HCT116 (cell line): Measurements from ENCODE around the gene PRSS16. TPM values are rescaled to one million over a fixed set of nuclear protein-coding genes. Genes with fewer than 3 reads are reported as not detected.
A peak's percentile ranks its signal among the peaks of the same experiment; 100 is the strongest.

ENCODE experiments used
- ATAC-seq: fragments of 200-7000 bp; cut with Tn5 transposase; 2 replicates; pipeline ENCODE4 v1.9.1; 2020; ENCODE audit warnings: mild to moderate bottlenecking, moderate library complexity
- BruUV-seq: library from RNA; stranded (reverse); fragments of 400-500 nt; replicated peaks from 2 replicates; lab custom pipeline; 2021; lab: Mats Ljungman, UMichigan
- CTCF ChIA-PET: fragments of 300-600 bp; sonication (Branson Sonifier 250); formaldehyde crosslinking; loops from one replicate; lab custom pipeline; 2021; ENCODE audit warnings: antibody characterized with exemption; lab: Charles Lee
- POLR2A ChIA-PET: fragments of 300-600, 350-600 bp; sonication (Branson Sonifier 250); formaldehyde crosslinking; loops from one replicate; lab custom pipeline; 2021; ENCODE audit warnings: antibody characterized with exemption; lab: Charles Lee
- RAD21 ChIA-PET, 2 experiments: fragments of 300-600 bp; sonication (Branson Sonifier 250); formaldehyde crosslinking; loops; one replicate each; lab custom pipeline; 2023; ENCODE audit warnings: low total read pairs in 2 of 2; ENCODE audit not compliant: uncharacterized antibody in 2 of 2, unreplicated experiment in 2 of 2, low non-redundant PET in 1 of 2; lab: Charles Lee
- DNase-seq: peaks from one replicate; pipeline ENCODE4 v3.0.0-alpha.2; 2010; ENCODE audit warnings: low read depth, low spot score
- H2AFZ ChIP-seq: fragments of 200-600 bp; shearing (Covaris generic), sonication (generic); 2 replicates; pipeline ENCODE4 v1.6.1; 2017; ENCODE audit warnings: low read depth, mixed run types, mixed read lengths, antibody characterized with exemption, low read length; ENCODE audit not compliant: poor library complexity, severe bottlenecking
- H3K27ac ChIP-seq: 2 replicates; pipeline ENCODE4 v1.5.1; 2012; ENCODE audit warnings: low read depth, low read length
- H3K27me3 ChIP-seq: fragments of 200-600 bp; sonication (generic); 2 replicates; pipeline ENCODE4 v1.6.1; 2016; ENCODE audit warnings: mixed run types, low read length, mixed read lengths; ENCODE audit not compliant: insufficient read depth
- H3K36me3 ChIP-seq, 2 experiments: fragments of 200-500 bp in 1 of 2; fragments of 200-600 bp in 1 of 2; sonication (Bioruptor generic) in 1 of 2; sonication (generic) in 1 of 2; 2 replicates each; pipeline versions ENCODE4 v1.5.1 to v1.6.1; 2014 to 2016; ENCODE audit warnings: low read length in 2 of 2, inconsistent platforms in 1 of 2, mixed read lengths in 1 of 2, mixed run types in 1 of 2; ENCODE audit not compliant: insufficient read depth in 2 of 2, control insufficient read depth in 1 of 2
- H3K4me1 ChIP-seq, 2 experiments: fragments of 200-600 bp in 1 of 2; sonication (generic) in 1 of 2; 2 replicates each; pipeline versions ENCODE4 v1.5.1 to v1.6.1; 2012 to 2017; ENCODE audit warnings: low read length in 2 of 2, inconsistent platforms in 1 of 2, mild to moderate bottlenecking in 1 of 2, mixed read lengths in 1 of 2, mixed run types in 1 of 2, moderate library complexity in 1 of 2; ENCODE audit not compliant: insufficient read depth in 2 of 2, control insufficient read depth in 1 of 2
- H3K4me2 ChIP-seq: fragments of 200-600 bp; sonication (generic); 2 replicates; pipeline ENCODE4 v1.6.1; 2017; ENCODE audit warnings: mixed run types, low read length, mixed read lengths
- H3K4me3 ChIP-seq, 2 experiments: fragments of 200-600 bp in 1 of 2; sonication (generic) in 1 of 2; replicated peaks in 1 of 2; 2 replicates each; pipeline ENCODE4 v1.5.1; 2011 to 2016; ENCODE audit warnings: low read length in 2 of 2, control low read depth in 1 of 2, low read depth in 1 of 2, mild to moderate bottlenecking in 1 of 2, mixed read lengths in 1 of 2, mixed run types in 1 of 2
- H3K79me2 ChIP-seq: fragments of 200-600 bp; sonication (generic); 2 replicates; pipeline ENCODE4 v1.6.1; 2017; ENCODE audit warnings: mild to moderate bottlenecking, mixed run types, low read length, moderate library complexity, mixed read lengths; ENCODE audit not compliant: insufficient read depth
- H3K9ac ChIP-seq: fragments of 200-600 bp; sonication (generic); 2 replicates; pipeline ENCODE4 v1.6.1; 2016; ENCODE audit warnings: low read length, mixed read lengths
- H3K9me2 ChIP-seq: fragments of 200-600 bp; sonication (generic), shearing (Covaris generic); 2 replicates; pipeline ENCODE4 v1.6.1; 2017; ENCODE audit warnings: mixed run types, mild to moderate bottlenecking, moderate library complexity; ENCODE audit not compliant: insufficient read depth
- H3K9me3 ChIP-seq, 2 experiments: fragments of 200-500 bp in 1 of 2; fragments of 200-600 bp in 1 of 2; sonication (Bioruptor generic) in 1 of 2; sonication (generic) in 1 of 2; 2 replicates each; pipeline ENCODE4 v1.6.1; 2014 to 2017; ENCODE audit warnings: low read length in 2 of 2, mixed read lengths in 2 of 2, inconsistent platforms in 1 of 2, low read depth in 1 of 2, mild to moderate bottlenecking in 1 of 2, mixed run types in 1 of 2, moderate library complexity in 1 of 2; ENCODE audit not compliant: control insufficient read depth in 1 of 2, insufficient read depth in 1 of 2
- H4K20me1 ChIP-seq: fragments of 200-600 bp; sonication (generic), shearing (Covaris generic); 2 replicates; pipeline ENCODE4 v1.6.1; 2017; ENCODE audit warnings: mixed run types, mild to moderate bottlenecking, moderate library complexity; ENCODE audit not compliant: insufficient read depth
- ATF3 ChIP-seq: IDR thresholded peaks from 2 replicates; pipeline ENCODE4 v1.6.1; 2012
- CBX3 ChIP-seq: IDR thresholded peaks from 2 replicates; pipeline ENCODE4 v1.6.1; 2012; ENCODE audit warnings: low read depth
- CTCF ChIP-seq, 3 experiments: fragments of 200-600 bp in 1 of 3; sonication (generic) in 1 of 3; IDR thresholded peaks in 2 of 3; conservative IDR thresholded peaks in 1 of 3; 2 replicates each; pipeline ENCODE4 v1.5.1; 2012 to 2017; ENCODE audit warnings: low read depth in 2 of 3, low read length in 2 of 3, antibody characterized with exemption in 1 of 3, borderline replicate concordance in 1 of 3, control low read depth in 1 of 3, mild to moderate bottlenecking in 1 of 3, mixed read lengths in 1 of 3, mixed run types in 1 of 3, moderate library complexity in 1 of 3; ENCODE audit not compliant: insufficient read depth in 1 of 3
- ELF1 ChIP-seq: IDR thresholded peaks from 2 replicates; pipeline ENCODE4 v1.6.1; 2012; ENCODE audit warnings: low read depth, borderline replicate concordance
- EZH2 ChIP-seq: fragments of 200-600 bp; sonication (generic); IDR thresholded peaks from 2 replicates; pipeline ENCODE4 v1.6.1; 2017; ENCODE audit warnings: antibody characterized with exemption, mixed run types
- EZH2phosphoT487 ChIP-seq: fragments of 200-600 bp; IDR thresholded peaks from 2 replicates; pipeline ENCODE4 v1.6.1; 2018; ENCODE audit warnings: antibody characterized with exemption, borderline replicate concordance
- FOSL1 ChIP-seq: IDR thresholded peaks from 2 replicates; pipeline ENCODE4 v1.6.1; 2012; ENCODE audit warnings: low read depth
- POLR2A ChIP-seq: IDR thresholded peaks from 2 replicates; pipeline ENCODE4 v1.7.0; 2011; ENCODE audit warnings: borderline replicate concordance; ENCODE audit not compliant: insufficient read depth, insufficient read length; ENCODE audit errors: extremely low read depth
- POLR2AphosphoS5 ChIP-seq: IDR thresholded peaks from 2 replicates; pipeline ENCODE4 v1.6.1; 2011; ENCODE audit warnings: mild to moderate bottlenecking, low read depth, low read length, moderate library complexity
- REST ChIP-seq: IDR thresholded peaks from 2 replicates; pipeline ENCODE4 v1.6.1; 2012; ENCODE audit warnings: low read depth
- TCF7L2 ChIP-seq: IDR thresholded peaks from 2 replicates; pipeline ENCODE4 v1.7.0; 2011; ENCODE audit warnings: borderline replicate concordance, inconsistent platforms; ENCODE audit not compliant: insufficient read depth, insufficient read length; ENCODE audit errors: extremely low read depth
- YY1 ChIP-seq: IDR thresholded peaks from 2 replicates; pipeline ENCODE4 v1.6.1; 2011; ENCODE audit warnings: low read length, low read depth, moderate library complexity, mild to moderate bottlenecking; ENCODE audit not compliant: insufficient replicate concordance; ENCODE audit errors: extremely low read depth
- ZBTB33 ChIP-seq: IDR thresholded peaks from 2 replicates; pipeline ENCODE4 v1.6.1; 2011; ENCODE audit warnings: mild to moderate bottlenecking, low read length, moderate library complexity; ENCODE audit not compliant: insufficient replicate concordance; ENCODE audit errors: extremely low read depth
- ZNF274 ChIP-seq: fragments of 200-500 bp; sonication (Bioruptor generic); IDR thresholded peaks from 2 replicates; pipeline ENCODE4 v1.6.1; 2014; ENCODE audit warnings: mild to moderate bottlenecking, low read depth, low read length, inconsistent platforms
- intact Hi-C: fragments of 100-400 bp; cut with micrococcal nuclease; formaldehyde crosslinking; loops from 2 replicates; pipeline ENCODE4 v1.10.0; 2022
- total RNA-seq: library from RNA; stranded (reverse); gene quantifications from one replicate; pipeline ENCODE4 v1.2.1, GENCODE V29; 2021; ENCODE audit not compliant: unreplicated experiment

Gene PRSS16
- total RNA-seq, 1 experiment from 2014 or later: 14.5 TPM

- TF ChIP-seq POLR2A (no peak), CBX3 (no peak), EZH2 (no peak), FOSL1 (no peak), ATF3 (no peak), TCF7L2 (no peak), ELF1 (no peak), ZBTB33 (no peak)
Measured at GRCh38 chr6:27287751-27288135, 40.2 kb downstream of the PRSS16 start (continued).

GRCh38 chr6:27288136-27289044 lies 40.9 kb downstream of the PRSS16 start:
- ATAC-seq: no peak
- H3K27ac ChIP-seq: no peak overlapping the region
- TF ChIP-seq ZNF274: no peak
- no peak for TF ChIP-seq REST
- TF ChIP-seq EZH2phosphoT487: no peak
- TF ChIP-seq FOSL1: no peak
- no peak for TF ChIP-seq CTCF (IDR thresholded peaks at IDR 0.05 in 2 of 3, conservative IDR thresholded peaks at IDR 0.05 in 1 of 3; ENCODE audit: borderline replicate concordance in 1 of 3, insufficient read depth in 1 of 3, low read depth in 2 of 3, low read length in 2 of 3)
- no peak for TF ChIP-seq YY1
- no peak for TF ChIP-seq POLR2AphosphoS5

More at GRCh38 chr6:27288136-27289044, 40.9 kb downstream of the PRSS16 start:
- no peak for DNase-seq
- H3K4me1 ChIP-seq: peaks cover 0 to 6% of the 10 kb centered on the region in 2 experiments; a peak in 1 of 4 replicates
- no peaks in the 10 kb centered on the region for H3K9me2 ChIP-seq
- H3K79me2 ChIP-seq: no peaks in the 10 kb centered on the region
- no TSS peak for BruUV-seq
- no peaks in the 10 kb centered on the region for H4K20me1 ChIP-seq
- intact Hi-C loops: no loop called here
- H3K4me3 ChIP-seq: no peak overlapping the region
- H3K4me2 ChIP-seq: no peak overlapping the region
- no peaks in the 10 kb centered on the region for H3K9me3 ChIP-seq
- ChIA-PET CTCF (no interaction called here), POLR2A (no interaction called here), RAD21 (no interaction called here)
- H2AFZ ChIP-seq: peak overlapping the region; percentile 33
- no peaks in the 10 kb centered on the region for H3K27me3 ChIP-seq
- H3K36me3 ChIP-seq: no peaks in the 10 kb centered on the region
- H3K9ac ChIP-seq: no peak overlapping the region
